ENCODE measurements around the gene SCN4A. TPM values are rescaled to one million over a fixed set of nuclear protein-coding genes. Genes with fewer than 3 reads are reported as not detected.
"Not testable (repeated sequence)": the region's sequence is repeated elsewhere in the genome, so short reads cannot be mapped to it uniquely, and the experiment has no call there.

The SCN4A gene
- total RNA-seq, 1 donor from 2014 or later, result 1.8 TPM

DNA sequence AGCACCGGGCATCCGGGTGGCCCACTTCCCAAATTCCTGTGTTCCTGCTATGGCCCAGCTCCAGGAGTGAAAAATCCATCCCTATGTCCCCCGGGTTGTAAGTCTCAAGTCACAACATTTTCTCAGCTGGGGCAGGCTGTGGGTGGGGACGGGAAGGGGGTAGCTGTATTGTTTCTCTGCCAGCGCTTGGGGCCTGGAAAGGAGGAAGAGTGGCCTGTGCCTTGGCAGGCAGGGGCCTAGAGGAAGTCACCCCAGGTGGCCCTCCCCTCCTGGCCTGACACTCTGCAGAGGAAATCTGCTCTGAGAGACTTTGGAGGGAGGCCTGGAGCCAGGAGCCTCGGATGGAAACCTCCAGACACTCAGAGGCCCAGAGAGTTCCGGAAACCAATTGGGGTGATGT lies 10.6 kb upstream of the SCN4A start:
- Mint-ChIP-seq H3K27ac (no peak overlapping the region), H3K4me3 (no peak overlapping the region), H3K36me3 (no peaks in the 10 kb centered on the region), H3K27me3 (ENCODE audit: insufficient read depth, low read depth) (peaks cover 4% of the 10 kb centered on the region), H3K4me1 (peaks cover 6% of the 10 kb centered on the region), H3K9me3 (peaks cover 15% of the 10 kb centered on the region)
- no peak overlapping the region for H2AFZ ChIP-seq (replicated peaks)
- no peaks in the 10 kb centered on the region for H3K9me3 ChIP-seq (ENCODE audit: low read depth)
- H4K20me1 ChIP-seq (ENCODE audit: low read depth), result no peaks in the 10 kb centered on the region
- no peaks in the 10 kb centered on the region for H3K79me2 ChIP-seq (ENCODE audit: low read depth)
- H3K9ac ChIP-seq, result no peak overlapping the region
- no peak overlapping the region for H3K4me2 ChIP-seq
- H3K27me3 ChIP-seq, result no peaks in the 10 kb centered on the region
- no peak for DNase-seq (ENCODE audit: low spot score)
- H3K4me1 ChIP-seq, result no peaks in the 10 kb centered on the region
- no peaks in the 10 kb centered on the region for H3F3A ChIP-seq (ENCODE audit: low read depth)
- no peaks in the 10 kb centered on the region for H3K36me3 ChIP-seq
- no peak overlapping the region for H3K27ac ChIP-seq
- no peak overlapping the region for H3K4me3 ChIP-seq
- TF ChIP-seq EZH2 (IDR thresholded peaks at IDR 0.05) (no peak), EZH2phosphoT487 (IDR thresholded peaks at IDR 0.05) (no peak), CTCF (IDR thresholded peaks at IDR 0.05) (no peak)

GRCh38 chr17:63982641-63983040 lies 9.9 kb upstream of the SCN4A start:
- H3K4me3 ChIP-seq; H3K9me3 ChIP-seq (ENCODE audit: low read depth); H3K4me1 Mint-ChIP-seq; H3K27me3 ChIP-seq; H3K27me3 Mint-ChIP-seq (ENCODE audit: insufficient read depth, low read depth); H3K27ac Mint-ChIP-seq; H2AFZ ChIP-seq (replicated peaks); H3K4me2 ChIP-seq; H3F3A ChIP-seq (ENCODE audit: low read depth); H3K79me2 ChIP-seq (ENCODE audit: low read depth); H3K9ac ChIP-seq; H4K20me1 ChIP-seq (ENCODE audit: low read depth); H3K4me1 ChIP-seq; H3K27ac ChIP-seq; H3K4me3 Mint-ChIP-seq; H3K36me3 Mint-ChIP-seq; DNase-seq (ENCODE audit: low spot score); H3K36me3 ChIP-seq: not testable (repeated sequence)
- peaks cover 15% of the 10 kb centered on the region for H3K9me3 Mint-ChIP-seq

- Histone ChIP-seq H3K36me3 (no peaks in the 10 kb centered on the region), H3K4me2 (no peak overlapping the region), H3K9me3 (ENCODE audit: low read depth) (no peaks in the 10 kb centered on the region), H3K9ac (no peak overlapping the region), H3K79me2 (ENCODE audit: low read depth) (no peaks in the 10 kb centered on the region), H3K4me1 (no peaks in the 10 kb centered on the region), H3F3A (ENCODE audit: low read depth) (no peaks in the 10 kb centered on the region), H2AFZ (replicated peaks) (no peak overlapping the region), H3K27me3 (no peaks in the 10 kb centered on the region), H3K4me3 (no peak overlapping the region), H3K27ac (no peak overlapping the region), H4K20me1 (ENCODE audit: low read depth) (no peaks in the 10 kb centered on the region)
- Mint-ChIP-seq H3K9me3 (peaks cover 15% of the 10 kb centered on the region), H3K27me3 (ENCODE audit: insufficient read depth, low read depth) (peaks cover 7% of the 10 kb centered on the region), H3K4me1 (peaks cover 8% of the 10 kb centered on the region), H3K27ac (no peak overlapping the region), H3K4me3 (no peak overlapping the region), H3K36me3 (no peaks in the 10 kb centered on the region)
- no peak for DNase-seq (ENCODE audit: low spot score)
- TF ChIP-seq EZH2phosphoT487 (IDR thresholded peaks at IDR 0.05), result no peak
- no peak for TF ChIP-seq CTCF (IDR thresholded peaks at IDR 0.05)
- TF ChIP-seq EZH2 (IDR thresholded peaks at IDR 0.05), result no peak
Measured at GRCh38 chr17:63978272-63979200, 5.8 kb upstream of the SCN4A start.

DNA sequence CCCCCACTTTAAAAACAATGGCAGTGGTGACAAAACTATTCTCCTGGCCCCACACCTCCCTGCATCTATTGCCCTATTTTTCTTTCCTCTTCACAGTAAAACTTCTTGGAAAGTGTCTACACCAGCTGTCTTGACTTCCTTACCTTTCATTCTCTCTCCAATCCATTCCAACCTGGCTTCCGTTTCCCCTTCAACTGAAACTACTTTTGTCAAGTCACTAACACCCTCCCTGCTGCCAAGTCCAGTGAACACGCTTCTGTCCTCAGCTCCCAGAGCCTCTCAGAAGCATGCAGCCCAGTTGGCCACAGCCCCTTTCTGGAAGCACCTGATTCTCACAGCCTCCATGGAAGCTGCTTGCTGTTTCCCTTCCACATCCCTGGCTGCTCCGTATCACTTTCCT lies 4.0 kb upstream of the SCN4A start:
- Mint-ChIP-seq H3K4me3 (no peak overlapping the region), H3K27ac (no peak overlapping the region), H3K9me3 (peaks cover 4% of the 10 kb centered on the region), H3K27me3 (ENCODE audit: insufficient read depth, low read depth) (peaks cover 7% of the 10 kb centered on the region), H3K4me1 (peaks cover 12% of the 10 kb centered on the region), H3K36me3 (no peaks in the 10 kb centered on the region)
- no peaks in the 10 kb centered on the region for H3K4me1 ChIP-seq
- no peaks in the 10 kb centered on the region for H4K20me1 ChIP-seq (ENCODE audit: low read depth)
- no peak overlapping the region for H3K4me2 ChIP-seq
- H3F3A ChIP-seq (ENCODE audit: low read depth), result no peaks in the 10 kb centered on the region
- no peaks in the 10 kb centered on the region for H3K36me3 ChIP-seq
- H3K9ac ChIP-seq, result no peak overlapping the region
- DNase-seq (ENCODE audit: low spot score), result no peak
- H2AFZ ChIP-seq (replicated peaks), result no peak overlapping the region
- H3K27me3 ChIP-seq, result no peaks in the 10 kb centered on the region
- H3K9me3 ChIP-seq (ENCODE audit: low read depth), result no peaks in the 10 kb centered on the region
- H3K4me3 ChIP-seq, result no peak overlapping the region
- H3K27ac ChIP-seq, result no peak overlapping the region
- no peaks in the 10 kb centered on the region for H3K79me2 ChIP-seq (ENCODE audit: low read depth)
- no peak for TF ChIP-seq CTCF (IDR thresholded peaks at IDR 0.05)
- no peak for TF ChIP-seq EZH2phosphoT487 (IDR thresholded peaks at IDR 0.05)
- TF ChIP-seq EZH2 (IDR thresholded peaks at IDR 0.05), result no peak

All from neural progenitor cell (in vitro differentiated cells).